Measurements from ENCODE around the gene DPH3.

Gene DPH3

DNA sequence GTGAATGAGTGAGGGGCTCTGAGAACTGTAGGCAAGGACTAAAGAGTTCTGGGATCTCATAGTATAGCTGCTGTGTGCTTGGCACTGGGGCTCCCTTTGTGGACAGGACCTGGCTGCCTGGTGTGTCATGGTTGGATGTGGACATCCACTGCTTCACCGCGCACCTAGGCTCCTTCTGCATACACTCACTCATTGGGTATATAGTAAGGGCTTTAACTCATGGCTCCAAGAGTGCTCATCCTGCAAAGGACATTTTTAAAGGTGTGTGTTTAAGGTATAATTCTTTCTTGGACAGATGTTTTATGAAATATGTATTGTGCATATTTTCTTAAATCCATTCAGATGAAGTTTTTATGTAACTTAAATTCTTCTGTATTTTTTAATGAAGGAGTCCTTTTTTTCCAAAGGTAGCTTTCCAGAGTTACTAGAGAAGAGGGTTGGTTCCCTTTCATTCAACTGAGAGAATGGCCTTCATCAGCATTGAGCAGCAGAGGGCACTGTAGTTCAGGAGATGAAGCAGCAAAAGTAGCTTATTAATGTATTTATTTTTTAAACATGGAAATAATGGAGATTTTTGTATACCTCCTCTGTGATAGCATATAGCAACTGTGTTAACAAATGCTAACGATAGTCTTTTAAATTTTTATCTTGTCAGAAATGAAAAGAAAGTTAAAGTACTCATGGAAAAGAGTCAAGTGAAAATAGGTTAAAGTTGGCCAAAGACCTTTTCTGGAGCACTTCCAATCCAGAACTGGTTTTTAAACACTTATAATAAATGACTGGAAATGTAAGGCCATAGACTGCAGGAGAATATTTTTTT lies 25.5 kb upstream of the DPH3 start:
- DNase-seq, result peak; percentile 55

GRCh38 chr3:16289144-16289889 lies 24.6 kb upstream of the DPH3 start:
- DNase-seq, result no peak

DNA sequence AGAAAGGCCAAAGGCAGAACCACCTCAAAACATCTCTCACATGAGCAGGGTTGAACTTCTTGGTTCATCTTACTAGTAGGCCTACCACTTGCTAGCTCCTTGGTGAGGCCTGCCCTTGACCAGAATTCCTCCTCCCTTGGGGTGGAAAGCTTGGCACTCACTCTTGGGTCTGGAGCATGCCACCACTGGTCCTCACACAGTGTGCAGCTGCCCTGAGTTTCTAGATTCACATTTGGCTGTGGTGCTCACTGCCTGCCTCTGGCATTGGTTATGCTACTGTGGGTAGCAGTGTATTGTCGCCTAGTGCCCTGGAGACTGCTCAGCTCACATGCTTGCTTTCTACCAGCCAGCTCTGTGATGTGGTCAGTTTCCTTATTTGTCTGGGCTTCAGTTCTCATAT lies 23.9 kb upstream of the DPH3 start:
- DNase-seq, result no peak

GRCh38 chr3:16286751-16287543 lies 22.2 kb upstream of the DPH3 start:
- DNase-seq, result no peak

DNA sequence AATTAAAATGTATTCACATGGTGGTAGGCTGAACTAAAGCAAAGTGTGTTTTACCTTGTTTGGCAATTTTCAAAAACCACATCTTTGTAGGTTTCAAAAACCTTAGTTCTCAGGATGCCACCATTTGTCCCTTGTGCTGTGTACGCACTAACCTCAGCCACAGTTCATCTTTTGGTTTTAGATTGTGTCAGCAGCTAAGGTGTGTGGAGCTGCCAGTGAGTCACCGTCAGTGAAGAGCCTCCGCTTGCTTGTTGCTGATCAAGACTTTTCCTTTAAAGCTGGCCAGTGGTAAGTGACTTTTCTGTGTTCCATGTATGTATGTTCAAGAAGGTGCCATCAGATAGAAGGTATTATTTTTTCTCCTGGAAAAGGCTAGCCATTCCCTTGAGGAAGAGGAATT lies 21.4 kb upstream of the DPH3 start:
- DNase-seq, result no peak

DNA sequence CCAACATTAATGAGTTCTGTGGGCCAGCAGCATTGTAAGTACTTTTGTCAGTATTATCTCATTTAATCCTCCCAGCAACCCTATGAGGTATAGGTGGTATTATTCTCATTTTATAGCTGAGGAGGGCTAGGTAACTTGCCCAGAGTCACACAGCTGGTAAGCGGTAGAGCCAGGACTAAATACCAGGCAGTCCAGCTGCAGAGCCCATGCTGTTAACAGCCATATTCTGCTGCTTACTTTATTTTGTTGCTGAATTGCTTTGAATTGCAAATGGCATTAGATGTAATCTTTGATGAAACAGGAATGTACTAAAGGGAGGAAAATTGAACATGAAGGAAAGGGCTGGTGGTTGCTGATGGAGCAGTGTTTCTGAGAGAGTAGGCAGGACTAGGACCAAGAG lies 19.9 kb upstream of the DPH3 start:
- no peak for DNase-seq

DNA sequence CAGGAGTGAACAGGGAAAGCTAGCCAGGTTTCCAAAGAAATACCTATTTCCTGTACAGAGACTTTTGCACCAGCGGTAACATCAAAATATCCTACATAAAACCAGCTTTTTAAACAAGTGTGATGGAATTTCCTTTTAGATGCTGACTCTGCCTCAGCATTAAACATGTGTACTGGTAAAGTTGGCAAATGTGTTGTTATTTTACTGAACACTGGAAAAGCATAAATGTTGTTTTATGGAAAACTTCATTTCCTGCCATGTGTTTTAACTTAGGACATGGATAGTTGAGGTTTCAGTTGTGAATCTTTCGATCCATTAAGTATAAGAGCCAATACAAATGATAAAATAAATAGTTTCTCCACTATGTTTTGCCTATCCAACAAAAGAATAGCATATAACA lies 15.9 kb upstream of the DPH3 start:
- DNase-seq, result no peak

DNA sequence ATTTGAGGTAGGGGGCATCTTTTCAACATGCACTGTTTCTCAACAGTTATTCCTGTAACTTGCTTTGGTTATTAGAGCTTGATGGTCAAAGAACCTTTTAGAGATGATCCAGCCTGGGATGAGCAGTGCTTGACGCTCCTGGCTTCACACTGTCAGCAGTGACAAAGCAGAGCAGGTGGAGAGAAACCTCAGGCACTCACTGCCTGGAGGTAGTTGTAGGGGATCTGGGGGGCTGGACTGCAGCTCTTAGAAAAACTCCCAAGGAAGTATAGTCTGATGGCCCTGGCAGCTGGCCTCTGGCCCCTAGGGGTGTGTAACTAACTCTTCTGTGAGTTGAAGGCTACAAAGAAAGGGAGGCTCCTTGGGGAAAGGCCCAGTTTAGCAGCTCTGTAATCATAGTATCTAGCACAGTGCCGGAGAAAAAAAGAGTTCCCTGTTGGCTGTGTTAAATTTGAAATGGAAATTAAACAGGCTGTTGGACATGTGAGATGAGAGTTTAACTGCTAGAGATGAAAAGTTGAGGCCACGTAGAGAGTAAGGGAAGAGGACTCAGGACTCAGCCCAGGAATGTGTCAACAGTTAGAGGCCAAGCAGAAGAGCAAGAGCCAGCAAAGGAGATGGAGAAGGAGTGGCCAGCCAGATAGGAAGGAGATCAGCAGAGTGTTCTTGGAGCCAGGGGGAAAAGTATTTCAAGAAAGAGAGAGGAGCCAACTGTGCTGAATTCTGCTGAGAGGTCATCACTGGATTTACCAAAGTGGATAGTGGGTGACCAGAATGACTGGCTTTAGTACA lies 14.5 kb upstream of the DPH3 start:
- DNase-seq, result no peak

- DNase-seq, result no peak
Measured at GRCh38 chr3:16277471-16277870, 12.7 kb upstream of the DPH3 start.

DNA sequence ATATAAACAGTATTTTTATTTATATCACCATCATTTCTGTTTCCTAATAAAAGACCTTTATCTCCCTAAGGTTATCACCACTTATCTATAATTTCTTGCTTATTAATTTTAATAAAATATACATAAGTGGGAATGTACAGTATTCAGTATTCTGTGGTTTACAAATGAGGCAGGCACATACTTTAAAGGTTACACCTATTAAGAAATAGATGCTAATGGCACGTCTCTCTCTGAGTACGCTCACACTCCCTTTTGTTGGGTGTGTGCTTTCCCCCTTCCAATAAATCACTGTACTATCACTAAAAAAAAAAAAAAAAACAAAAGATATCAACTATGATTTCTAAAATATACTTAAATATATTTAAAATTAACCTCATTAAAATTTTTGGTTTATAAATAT lies 9.1 kb upstream of the DPH3 start:
- DNase-seq, result no peak

DNA sequence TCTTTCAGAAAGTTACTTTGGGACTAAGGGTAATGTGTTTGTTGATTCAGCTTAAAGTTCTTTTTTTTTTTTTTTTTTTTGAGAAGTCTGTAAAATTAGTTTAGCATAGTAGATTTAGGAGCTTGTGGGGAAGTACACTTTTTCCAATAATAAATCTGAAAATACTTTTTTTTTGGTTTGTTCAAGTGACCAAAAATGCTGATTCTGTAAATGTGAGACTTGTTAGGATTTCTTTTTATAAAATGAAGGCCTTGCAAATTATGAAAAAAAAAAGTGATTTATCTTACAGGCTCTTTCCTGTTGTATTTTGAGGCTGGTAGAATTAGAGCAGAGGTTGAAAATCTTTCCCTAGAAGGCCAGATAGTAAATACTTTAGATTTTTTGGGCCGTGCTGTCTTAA lies 7.8 kb upstream of the DPH3 start:
- DNase-seq, result no peak

GRCh38 chr3:16270855-16271254 lies 6.1 kb upstream of the DPH3 start:
- no peak for DNase-seq

GRCh38 chr3:16266714-16267113 lies 2.0 kb upstream of the DPH3 start:
- DNase-seq, result no peak

DNA sequence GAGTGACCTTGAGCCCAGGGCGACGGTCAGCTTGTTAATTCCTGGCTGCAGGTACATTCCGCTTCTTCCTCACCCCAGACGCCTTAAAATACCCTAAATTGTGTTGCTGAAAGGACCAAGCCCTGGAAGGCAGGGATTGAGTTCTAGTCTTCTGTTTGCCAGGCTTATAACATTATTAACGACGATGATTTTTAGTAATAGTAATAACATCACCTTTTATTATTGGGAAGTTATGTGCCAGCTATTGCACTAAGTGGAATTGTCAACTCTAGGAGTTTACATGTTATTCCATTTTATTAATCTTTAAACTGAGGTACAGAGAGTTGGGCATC lies 678 bp upstream of the DPH3 start:
- no peak for DNase-seq

DNA sequence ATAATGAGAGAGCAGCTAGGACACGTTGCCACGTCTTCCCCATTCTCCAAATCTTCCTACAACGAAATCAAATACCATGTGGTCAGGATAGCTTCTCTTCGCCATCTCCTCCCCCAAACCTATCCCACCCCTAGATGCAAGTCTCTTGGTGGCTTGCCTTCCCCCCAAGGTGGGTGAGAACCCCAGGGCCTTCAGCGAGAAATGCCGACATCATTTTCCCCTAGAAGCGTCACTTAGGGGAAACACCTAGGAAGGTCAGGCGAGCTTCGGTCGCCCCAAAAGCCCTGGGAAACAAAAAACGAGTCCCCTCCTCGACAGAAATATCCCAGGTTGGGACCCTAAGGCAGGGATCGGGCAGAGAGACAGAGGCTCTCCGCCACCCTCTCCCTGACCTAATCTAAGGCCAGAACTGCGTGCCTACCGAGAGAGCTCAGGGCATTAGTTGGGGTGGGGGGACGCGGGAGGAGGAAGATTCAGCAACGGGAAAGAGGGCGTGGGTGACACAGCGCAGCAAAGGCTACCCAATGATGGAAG lies 502 bp downstream of the DPH3 start:
- peak; percentile 50 for DNase-seq

DNA sequence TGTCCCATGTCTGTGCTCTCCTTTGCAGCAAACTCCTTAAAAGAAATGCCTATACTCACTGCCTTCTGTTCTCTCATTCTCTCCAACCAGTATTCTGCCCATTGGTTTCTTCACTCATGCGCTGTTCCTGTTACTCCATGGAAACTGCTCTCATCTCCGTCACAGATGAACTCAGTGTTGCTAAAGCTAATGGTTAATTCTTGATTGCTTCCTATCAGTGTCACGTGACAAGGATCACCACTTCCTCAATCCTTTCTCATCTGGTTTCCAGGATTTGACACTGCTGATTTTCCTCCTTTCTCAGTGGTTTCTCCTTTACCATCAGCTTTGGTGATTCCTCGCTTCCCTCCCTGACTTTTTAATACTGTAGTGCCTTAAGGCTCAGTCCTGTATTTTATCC lies 2.6 kb downstream of the DPH3 start:
- DNase-seq, result no peak

GRCh38 chr3:16260046-16260445 lies 4.7 kb downstream of the DPH3 start:
- DNase-seq, result no peak

GRCh38 chr3:16258866-16259265 lies 5.9 kb downstream of the DPH3 start:
- DNase-seq, result no peak

DNA sequence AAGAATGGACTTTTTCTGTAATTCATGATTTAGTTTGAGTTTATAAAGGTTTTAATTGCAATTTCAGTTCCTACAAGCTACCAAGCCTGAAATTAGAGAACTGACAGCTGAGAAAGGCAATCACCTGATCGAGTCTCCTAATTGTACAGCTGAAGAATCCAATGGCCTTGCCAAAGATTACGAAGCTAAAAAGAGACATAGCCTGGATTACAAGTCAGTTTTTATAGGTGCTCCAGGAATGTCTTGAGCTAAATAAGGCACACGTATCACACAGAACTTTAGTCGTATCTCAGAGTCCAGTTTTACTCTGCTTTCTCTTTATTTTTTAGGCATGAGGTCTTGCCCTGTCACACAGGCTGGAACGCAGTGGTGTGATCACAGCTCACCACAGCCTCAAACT lies 6.6 kb downstream of the DPH3 start:
- no peak for DNase-seq

DNA sequence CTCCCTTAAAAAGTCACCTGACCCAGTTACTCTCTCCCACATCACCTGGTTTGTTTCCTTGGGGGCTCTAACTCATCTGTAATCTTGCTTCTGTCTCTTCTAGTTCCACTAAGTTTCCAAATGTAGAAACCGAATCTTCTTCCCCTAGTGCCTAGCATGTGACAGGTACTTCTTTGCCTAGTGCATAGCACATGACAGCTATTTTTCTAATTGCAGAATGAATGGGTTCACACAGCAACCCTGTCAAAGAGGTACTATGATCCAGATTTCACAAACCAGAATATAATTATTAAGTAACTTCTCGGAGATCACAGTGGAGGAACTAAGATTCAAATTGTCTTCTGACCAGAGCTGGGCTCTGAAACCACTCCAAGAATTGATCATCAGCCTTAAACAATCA lies 7.4 kb downstream of the DPH3 start:
- no peak for DNase-seq

DNA sequence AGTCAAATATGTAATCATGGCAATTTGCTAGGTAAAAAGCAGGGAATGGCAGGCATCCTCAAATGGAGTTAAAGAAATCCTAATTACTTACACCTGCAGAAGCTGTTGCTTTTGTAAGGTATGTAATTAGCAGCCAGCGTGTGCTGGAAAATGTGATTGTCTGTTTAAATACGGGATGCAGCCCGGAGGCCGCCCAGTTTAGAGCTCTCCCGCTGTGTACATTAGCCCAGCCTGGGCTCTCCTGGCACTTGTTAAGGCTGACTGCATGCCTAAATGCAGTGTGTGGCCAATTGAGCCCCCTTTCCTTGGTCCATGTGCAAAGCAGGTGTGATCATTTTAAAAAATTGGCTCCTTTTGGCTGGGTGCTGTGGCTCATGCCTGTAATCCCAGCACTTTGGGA lies 9.0 kb downstream of the DPH3 start:
- no peak for DNase-seq

DNA sequence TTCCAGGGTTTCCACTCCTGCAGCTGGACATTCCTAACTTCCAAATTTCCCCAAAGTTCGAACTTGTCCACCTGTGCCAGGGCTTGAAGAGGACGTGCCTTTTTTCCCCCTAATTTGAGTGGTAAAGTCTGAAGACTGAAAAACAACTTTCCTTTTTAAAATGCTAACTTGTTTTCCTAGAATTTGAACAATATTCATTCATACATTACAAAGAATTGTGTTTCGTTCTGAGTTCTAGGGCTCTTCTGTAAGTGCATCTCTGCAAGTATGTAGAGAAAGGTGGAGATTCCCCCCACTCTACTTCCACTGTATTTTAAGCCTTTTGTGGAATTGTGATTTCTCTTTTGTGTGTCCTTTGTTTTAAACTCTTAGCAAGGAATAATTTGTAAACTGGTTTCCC lies 9.4 kb downstream of the DPH3 start:
- DNase-seq, result no peak

DNA sequence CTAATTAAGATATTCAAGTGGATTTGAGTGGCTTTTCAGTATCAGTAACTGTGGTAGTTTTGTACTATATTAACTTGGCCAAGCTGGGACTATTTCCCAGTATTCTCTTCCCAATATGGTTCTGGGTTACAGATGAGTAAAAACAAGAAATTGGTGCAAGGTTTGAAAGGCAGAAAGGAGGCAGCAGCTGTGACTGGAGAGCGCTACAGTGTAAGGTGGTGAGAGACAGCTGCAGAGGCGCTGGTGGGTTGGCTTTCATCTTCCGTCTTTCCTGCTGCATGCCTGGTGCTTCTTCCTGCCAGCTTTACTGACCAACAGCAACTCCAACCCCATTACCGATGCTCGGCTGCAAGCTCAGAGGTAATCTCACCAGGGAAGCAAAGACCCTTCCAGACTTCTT lies 9.8 kb downstream of the DPH3 start:
- no peak for DNase-seq
